PC-9 (cell line): ENCODE data around the gene SFSWAP. TPM values are rescaled to one million over a fixed set of nuclear protein-coding genes. Genes with fewer than 3 reads are reported as not detected.

Source experiments
- BruUV-seq: library from RNA; stranded (reverse); fragments of 400-500 nt; replicated peaks from 2 replicates; lab custom pipeline; 2021; lab: Mats Ljungman, UMichigan
- CTCF ChIA-PET: fragments of 300-600 bp; sonication (Branson Sonifier 250); formaldehyde crosslinking; loops from one replicate; lab custom pipeline; 2022; ENCODE audit warnings: antibody characterized with exemption; lab: Charles Lee
- POLR2A ChIA-PET: fragments of 300-600 bp; sonication (Branson Sonifier 250); formaldehyde crosslinking; loops from one replicate; lab custom pipeline; 2022; ENCODE audit warnings: antibody characterized with exemption; ENCODE audit not compliant: unreplicated experiment; lab: Charles Lee
- DNase-seq, 2 experiments: peaks; one replicate each; pipeline versions ENCODE4 v3.0.0 to v3.0.0-alpha.2; 2015 to 2022; ENCODE audit warnings: mixed read lengths in 1 of 2
- H2AFZ ChIP-seq: fragments of 200-600 bp; sonication (generic); 2 replicates; pipeline ENCODE4 v1.8.1; 2017; ENCODE audit warnings: antibody characterized with exemption
- H3F3A ChIP-seq: fragments of 200-600 bp; sonication (generic); 2 replicates; pipeline ENCODE4 v1.8.1; 2017; ENCODE audit warnings: antibody characterized with exemption, mild to moderate bottlenecking, low read depth; ENCODE audit not compliant: insufficient read depth
- H3K27ac ChIP-seq: fragments of 200-600 bp; sonication (generic); 2 replicates; pipeline ENCODE4 v1.6.1; 2016; ENCODE audit warnings: mixed run types
- H3K27me3 ChIP-seq: fragments of 200-600 bp; sonication (generic); 2 replicates; pipeline ENCODE4 v1.6.1; 2016; ENCODE audit warnings: low read depth, mixed run types; ENCODE audit not compliant: insufficient read depth
- H3K36me3 ChIP-seq: fragments of 200-600 bp; sonication (generic); 2 replicates; pipeline ENCODE4 v1.6.1; 2016; ENCODE audit warnings: low read depth, mixed run types
- H3K4me1 ChIP-seq: fragments of 200-600 bp; sonication (generic); replicated peaks from 2 replicates; pipeline ENCODE4 v1.6.1; 2016; ENCODE audit warnings: mixed run types; ENCODE audit not compliant: insufficient read depth
- H3K4me2 ChIP-seq: fragments of 200-600 bp; sonication (generic); 2 replicates; pipeline ENCODE4 v1.6.1; 2017; ENCODE audit warnings: mixed run types
- H3K4me3 ChIP-seq: fragments of 200-600 bp; sonication (generic); 2 replicates; pipeline ENCODE4 v1.6.1; 2016; ENCODE audit warnings: mixed run types
- H3K79me2 ChIP-seq: fragments of 200-600 bp; sonication (generic); 2 replicates; pipeline ENCODE4 v1.6.1; 2017; ENCODE audit warnings: low read depth, mixed run types
- H3K9me2 ChIP-seq: fragments of 200-600 bp; sonication (generic); 2 replicates; pipeline ENCODE4 v1.8.1; 2017; ENCODE audit warnings: mild to moderate bottlenecking; ENCODE audit not compliant: insufficient read depth
- H3K9me3 ChIP-seq: fragments of 200-600 bp; sonication (generic); 2 replicates; pipeline ENCODE4 v1.8.1; 2016; ENCODE audit warnings: low read depth; ENCODE audit not compliant: insufficient read depth
- H4K20me1 ChIP-seq: fragments of 200-600 bp; sonication (generic); 2 replicates; pipeline ENCODE4 v1.8.1; 2017; ENCODE audit not compliant: insufficient read depth
- EZH2 ChIP-seq: fragments of 200-600 bp; sonication (generic); IDR thresholded peaks from 2 replicates; pipeline ENCODE4 v1.8.0; 2017; ENCODE audit warnings: antibody characterized with exemption, low read depth
- intact Hi-C: fragments of 100-400 bp; cut with micrococcal nuclease; formaldehyde crosslinking; loops from one replicate; pipeline ENCODE4 v1.10.0; 2022; ENCODE audit not compliant: unreplicated experiment
- total RNA-seq: library from RNA; stranded (reverse); gene quantifications from 2 replicates; pipeline ENCODE4 v1.2.3, GENCODE V29; 2021
- TF ChIP-seq, protein P1 (sequence below): fragments of 200-600 bp; sonication (generic); conservative IDR thresholded peaks from 2 replicates; pipeline ENCODE4 v1.6.1; 2017; ENCODE audit warnings: mixed run types, antibody characterized with exemption, mild to moderate bottlenecking, moderate library complexity

Gene SFSWAP
- total RNA-seq, 1 experiment from 2014 or later = 40.7 TPM

DNA sequence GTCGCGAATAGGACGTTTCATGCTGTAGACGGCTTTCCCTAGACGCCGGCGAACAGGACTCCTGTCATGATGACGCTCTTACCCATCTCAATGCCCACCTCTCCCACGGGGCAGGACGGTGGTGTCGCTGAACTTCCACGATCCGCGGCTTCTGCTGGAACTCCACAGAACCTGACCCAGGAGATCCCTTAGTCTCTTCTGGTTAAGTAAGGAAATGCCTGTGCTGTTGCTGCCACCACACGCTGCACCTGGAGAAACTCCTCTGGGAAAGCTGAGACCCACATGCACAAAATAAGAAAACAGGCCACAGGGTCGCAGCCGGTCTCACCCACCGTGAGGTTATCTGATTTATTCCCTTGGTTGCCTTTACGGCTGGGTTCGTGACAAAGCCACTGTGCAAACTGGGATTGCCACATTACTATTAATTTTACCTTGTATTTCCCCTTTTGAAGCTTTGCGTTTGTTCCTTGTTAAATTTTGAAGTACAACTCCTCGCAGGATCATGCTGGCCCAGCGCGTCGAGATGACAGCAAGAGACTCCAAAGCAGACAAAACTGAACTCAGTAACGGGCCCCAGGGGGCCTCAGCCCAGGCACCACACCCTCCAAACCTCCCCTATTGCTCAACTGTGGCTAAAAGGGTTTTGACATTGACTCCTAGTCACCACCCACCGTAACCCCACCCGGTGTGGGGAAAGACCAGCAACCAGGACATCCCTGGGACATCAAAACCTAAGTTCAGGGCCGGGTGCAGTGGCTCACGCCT, 108.1 kb downstream of the SFSWAP start:
- Histone ChIP-seq H2AFZ (no peak overlapping the region), H3K9me3 (0 out of 2 replicates have a peak, but pooled peaks cover under 1% of the 10 kb centered on the region), H3K4me1 (no peaks in the 10 kb centered on the region), H3K79me2 (no peaks in the 10 kb centered on the region), H4K20me1 (no peaks in the 10 kb centered on the region), H3K27me3 (peaks cover 3% of the 10 kb centered on the region; the same call in 1 of the 2 replicates), H3F3A (no peaks in the 10 kb centered on the region), H3K27ac (no peak overlapping the region), H3K4me3 (no peak overlapping the region), H3K4me2 (no peak overlapping the region), H3K9me2 (no peaks in the 10 kb centered on the region), H3K36me3 (no peaks in the 10 kb centered on the region)
- CTCF ChIA-PET = no interaction called here
- TF ChIP-seq, protein P1, sequence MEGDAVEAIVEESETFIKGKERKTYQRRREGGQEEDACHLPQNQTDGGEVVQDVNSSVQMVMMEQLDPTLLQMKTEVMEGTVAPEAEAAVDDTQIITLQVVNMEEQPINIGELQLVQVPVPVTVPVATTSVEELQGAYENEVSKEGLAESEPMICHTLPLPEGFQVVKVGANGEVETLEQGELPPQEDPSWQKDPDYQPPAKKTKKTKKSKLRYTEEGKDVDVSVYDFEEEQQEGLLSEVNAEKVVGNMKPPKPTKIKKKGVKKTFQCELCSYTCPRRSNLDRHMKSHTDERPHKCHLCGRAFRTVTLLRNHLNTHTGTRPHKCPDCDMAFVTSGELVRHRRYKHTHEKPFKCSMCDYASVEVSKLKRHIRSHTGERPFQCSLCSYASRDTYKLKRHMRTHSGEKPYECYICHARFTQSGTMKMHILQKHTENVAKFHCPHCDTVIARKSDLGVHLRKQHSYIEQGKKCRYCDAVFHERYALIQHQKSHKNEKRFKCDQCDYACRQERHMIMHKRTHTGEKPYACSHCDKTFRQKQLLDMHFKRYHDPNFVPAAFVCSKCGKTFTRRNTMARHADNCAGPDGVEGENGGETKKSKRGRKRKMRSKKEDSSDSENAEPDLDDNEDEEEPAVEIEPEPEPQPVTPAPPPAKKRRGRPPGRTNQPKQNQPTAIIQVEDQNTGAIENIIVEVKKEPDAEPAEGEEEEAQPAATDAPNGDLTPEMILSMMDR = no peak
- no peak for TF ChIP-seq EZH2
- POLR2A ChIA-PET = no interaction called here
- intact Hi-C loops = no loop called here
- no TSS peak for BruUV-seq
- DNase-seq = no peak

DNA sequence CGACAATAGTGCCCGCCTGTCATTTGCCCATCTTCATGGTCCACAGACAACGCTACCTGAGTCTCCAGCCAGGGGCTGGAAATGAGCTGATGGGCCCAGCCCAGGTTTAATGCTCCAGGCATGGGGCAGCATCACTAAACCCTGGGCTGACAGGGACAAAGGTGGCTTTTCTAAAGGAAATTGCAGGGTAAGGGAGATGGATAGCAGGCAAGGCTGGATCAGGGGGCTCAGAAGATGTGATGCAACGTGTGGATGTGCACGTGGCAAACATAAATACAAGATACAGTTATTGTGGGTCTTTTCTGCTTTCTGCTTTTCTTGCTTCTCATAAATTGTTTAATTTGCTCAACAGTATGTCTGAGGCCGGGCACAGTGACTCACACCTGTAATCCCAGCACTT, 113.6 kb downstream of the SFSWAP start:
- Histone ChIP-seq H3K79me2 (no peaks in the 10 kb centered on the region), H4K20me1 (no peaks in the 10 kb centered on the region), H3K4me2 (no peak overlapping the region), H3K36me3 (no peaks in the 10 kb centered on the region), H3K27ac (no peak overlapping the region), H3K27me3 (peaks cover 9% of the 10 kb centered on the region), H3K9me2 (no peaks in the 10 kb centered on the region), H3K4me1 (peaks cover 6% of the 10 kb centered on the region; the same call in 1 of the 2 replicates), H3K4me3 (no peak overlapping the region), H2AFZ (no peak overlapping the region), H3F3A (peaks cover 20% of the 10 kb centered on the region; the same call in 1 of the 2 replicates), H3K9me3 (no peaks in the 10 kb centered on the region)
- intact Hi-C loops = loop anchor here (10.0 kb wide), 1 partner anchor 220 kb away; no protein-coding TSS in a partner anchor
- POLR2A ChIA-PET = no interaction called here
- BruUV-seq = no TSS peak
- TF ChIP-seq, protein P1 = no peak
- no peak for TF ChIP-seq EZH2
- CTCF ChIA-PET = no interaction called here
- no peak for DNase-seq

DNA sequence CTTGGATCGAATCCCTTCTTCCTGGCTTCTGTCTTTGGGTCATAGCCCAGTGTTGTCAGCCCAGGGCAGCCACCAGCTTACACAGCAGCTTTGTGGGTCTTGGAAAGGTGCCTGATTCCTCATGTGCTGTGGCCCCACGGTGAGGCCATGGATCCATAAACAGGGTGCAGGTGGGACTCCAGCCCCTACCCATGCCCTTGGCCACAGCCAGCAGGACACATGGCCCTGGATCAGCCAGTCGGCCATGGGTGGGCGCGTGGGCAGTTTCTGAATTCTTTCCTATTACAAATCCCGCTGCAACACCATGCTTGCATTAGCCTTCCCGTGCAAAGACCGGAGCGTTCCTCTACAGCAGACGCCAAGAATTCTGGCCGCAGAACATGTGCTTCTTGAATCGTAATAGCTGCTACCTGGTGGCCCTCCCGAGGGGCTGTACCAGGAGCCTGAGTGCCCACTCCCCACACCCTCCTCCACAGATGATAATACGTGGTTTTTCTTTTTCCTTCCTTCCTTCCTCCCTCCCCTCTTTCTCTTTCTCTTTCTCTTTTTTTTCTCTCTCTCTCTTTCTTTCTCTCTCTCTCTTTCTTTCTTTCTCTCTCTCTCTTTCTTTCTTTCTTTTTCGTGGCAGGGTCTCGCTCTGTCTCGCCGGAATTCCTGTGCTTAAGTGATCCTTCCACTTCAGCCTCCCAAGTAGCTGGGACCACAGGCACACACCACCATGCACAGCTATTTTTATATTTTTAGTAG, 114.4 kb downstream of the SFSWAP start:
- POLR2A ChIA-PET = no interaction called here
- Histone ChIP-seq H3K79me2 (no peaks in the 10 kb centered on the region), H3K9me3 (no peaks in the 10 kb centered on the region), H3K27me3 (peaks cover 18% of the 10 kb centered on the region), H3F3A (peaks cover 26% of the 10 kb centered on the region; the same call in 1 of the 2 replicates), H3K36me3 (no peaks in the 10 kb centered on the region), H3K4me3 (no peak overlapping the region), H2AFZ (no peak overlapping the region), H4K20me1 (no peaks in the 10 kb centered on the region), H3K9me2 (no peaks in the 10 kb centered on the region), H3K27ac (no peak overlapping the region), H3K4me2 (no peak overlapping the region), H3K4me1 (peaks cover 7% of the 10 kb centered on the region; the same call in 1 of the 2 replicates)
- no peak for TF ChIP-seq EZH2
- TF ChIP-seq, protein P1 = no peak
- no peak for DNase-seq
- CTCF ChIA-PET = no interaction called here
- BruUV-seq = no TSS peak
- intact Hi-C loops = loop anchor here (10.0 kb wide), 1 partner anchor 221 kb away; no protein-coding TSS in a partner anchor
